ENCODE results near the gene NXF2. TPM values are rescaled to one million over a fixed set of nuclear protein-coding genes. Genes with fewer than 3 reads are reported as not detected.
"Not testable (repeated sequence)": the region's sequence is repeated elsewhere in the genome, so short reads cannot be mapped to it uniquely, and the experiment has no call there.

NXF2 gene
- 0.11 TPM in 1 of 2 replicates, not detected in the other for total RNA-seq (2014; rRNA removed; shearing (Covaris generic))

- not testable (repeated sequence) for H3K4me3 ChIP-seq (ENCODE audit: insufficient read depth, low read depth, low read length); H3K27me3 ChIP-seq (ENCODE audit: control insufficient read depth, insufficient read depth, low read length); DNase-seq; H3K36me3 ChIP-seq (replicated peaks; ENCODE audit: control insufficient read depth, insufficient read depth, low read length)
These were observed at the start of gene NXF2 for GRCh38 chrX:102246893-102247292. Gene NXF2, plus strand, starts transcription at chrX:102247167. Its CDS starts 59,912 bp downstream, at chrX:102307079.

- H3K4me3 ChIP-seq (ENCODE audit: insufficient read depth, low read depth, low read length); DNase-seq; H3K27me3 ChIP-seq (ENCODE audit: control insufficient read depth, insufficient read depth, low read length); H3K36me3 ChIP-seq (replicated peaks; ENCODE audit: control insufficient read depth, insufficient read depth, low read length): not testable (repeated sequence)
These were observed 39.0 kb upstream of the NXF2 start for GRCh38 chrX:102207940-102208339.

- not testable (repeated sequence) for DNase-seq; H3K27me3 ChIP-seq (ENCODE audit: control insufficient read depth, insufficient read depth, low read length); H3K36me3 ChIP-seq (replicated peaks; ENCODE audit: control insufficient read depth, insufficient read depth, low read length); H3K4me3 ChIP-seq (ENCODE audit: insufficient read depth, low read depth, low read length)
These were observed 32.0 kb upstream of the NXF2 start, which contains the start of gene TCP11X1 for GRCh38 chrX:102214986-102215385. Gene TCP11X1, plus strand, starts transcription at chrX:102215301.

- not testable (repeated sequence) for H3K4me3 ChIP-seq (ENCODE audit: insufficient read depth, low read depth, low read length); H3K36me3 ChIP-seq (replicated peaks; ENCODE audit: control insufficient read depth, insufficient read depth, low read length); H3K27me3 ChIP-seq (ENCODE audit: control insufficient read depth, insufficient read depth, low read length); DNase-seq
These were observed 30.5 kb upstream of the NXF2 start for GRCh38 chrX:102216497-102216896.

- H3K27me3 ChIP-seq (ENCODE audit: control insufficient read depth, insufficient read depth, low read length); H3K36me3 ChIP-seq (replicated peaks; ENCODE audit: control insufficient read depth, insufficient read depth, low read length); H3K4me3 ChIP-seq (ENCODE audit: insufficient read depth, low read depth, low read length); DNase-seq: not testable (repeated sequence)
These were observed 11.3 kb upstream of the NXF2 start for GRCh38 chrX:102235678-102236077.

GRCh38 chrX:102240265-102240664 lies 6.7 kb upstream of the NXF2 start:
- H3K4me3 ChIP-seq (ENCODE audit: insufficient read depth, low read depth, low read length); H3K27me3 ChIP-seq (ENCODE audit: control insufficient read depth, insufficient read depth, low read length); DNase-seq; H3K36me3 ChIP-seq (replicated peaks; ENCODE audit: control insufficient read depth, insufficient read depth, low read length): not testable (repeated sequence)

GRCh38 chrX:102272231-102272630 lies 25.3 kb downstream of the NXF2 start:
- not testable (repeated sequence) for H3K4me3 ChIP-seq (ENCODE audit: insufficient read depth, low read depth, low read length); DNase-seq; H3K27me3 ChIP-seq (ENCODE audit: control insufficient read depth, insufficient read depth, low read length); H3K36me3 ChIP-seq (replicated peaks; ENCODE audit: control insufficient read depth, insufficient read depth, low read length)

- Histone ChIP-seq H3K36me3 (replicated peaks; ENCODE audit: control insufficient read depth, insufficient read depth, low read length) (no peaks in the 10 kb centered on the region), H3K4me3 (ENCODE audit: insufficient read depth, low read depth, low read length) (no peak overlapping the region), H3K27me3 (ENCODE audit: control insufficient read depth, insufficient read depth, low read length) (no peaks in the 10 kb centered on the region)
- DNase-seq = no peak
These were observed 91.2 kb downstream of the NXF2 start for GRCh38 chrX:102338162-102338561.

GRCh38 chrX:102339312-102340298 lies 92.6 kb downstream of the NXF2 start:
- Histone ChIP-seq H3K36me3 (replicated peaks; ENCODE audit: control insufficient read depth, insufficient read depth, low read length) (no peaks in the 10 kb centered on the region), H3K27me3 (ENCODE audit: control insufficient read depth, insufficient read depth, low read length) (no peaks in the 10 kb centered on the region), H3K4me3 (ENCODE audit: insufficient read depth, low read depth, low read length) (no peak overlapping the region)
- DNase-seq = peak; percentile 2

GRCh38 chrX:102341867-102342266 lies 94.9 kb downstream of the NXF2 start:
- H3K27me3 ChIP-seq (ENCODE audit: control insufficient read depth, insufficient read depth, low read length) = no peaks in the 10 kb centered on the region
- no peak for DNase-seq
- no peak overlapping the region for H3K4me3 ChIP-seq (ENCODE audit: insufficient read depth, low read depth, low read length)
- no peaks in the 10 kb centered on the region for H3K36me3 ChIP-seq (replicated peaks; ENCODE audit: control insufficient read depth, insufficient read depth, low read length)

GRCh38 chrX:102345916-102346315 lies 98.9 kb downstream of the NXF2 start:
- H3K4me3 ChIP-seq (ENCODE audit: insufficient read depth, low read depth, low read length) = no peak overlapping the region
- H3K36me3 ChIP-seq (replicated peaks; ENCODE audit: control insufficient read depth, insufficient read depth, low read length) = no peaks in the 10 kb centered on the region
- no peaks in the 10 kb centered on the region for H3K27me3 ChIP-seq (ENCODE audit: control insufficient read depth, insufficient read depth, low read length)
- peak; percentile 57 for DNase-seq

Other genes with a start within 250 kb of the NXF2 start
- gene TCEAL2, start 121.5 kb upstream of the NXF2 start, total RNA-seq (2014; rRNA removed; shearing (Covaris generic)) = 3.2 and 7.5 TPM in 2 replicates
- not detected in 2 replicates for gene TCEAL6, start 104.7 kb upstream of the NXF2 start, total RNA-seq (2014; rRNA removed; shearing (Covaris generic))
- 5.5 and 8.6 TPM in 2 replicates for gene BEX5, start 91.2 kb upstream of the NXF2 start, total RNA-seq (2014; rRNA removed; shearing (Covaris generic))
- 0.28 TPM in 1 of 2 replicates, not detected in the other for gene TCP11X1, start 31.9 kb upstream of the NXF2 start, total RNA-seq (2014; rRNA removed; shearing (Covaris generic))
- gene NXF2B, start 192.8 kb downstream of the NXF2 start, total RNA-seq (2014; rRNA removed; shearing (Covaris generic)) = 0.11 and 0.45 TPM in 2 replicates
- 0.07 and 0.35 TPM in 2 replicates for gene TCP11X2, start 224.6 kb downstream of the NXF2 start, total RNA-seq (2014; rRNA removed; shearing (Covaris generic))